ENCODE measurements around the gene PLXND1. TPM values are rescaled to one million over a fixed set of nuclear protein-coding genes. Genes with fewer than 3 reads are reported as not detected.

Gene PLXND1
- total RNA-seq, 1 donor from 2014 or later, result 1,753 TPM

- Mint-ChIP-seq H3K36me3 (ENCODE audit: low read depth, unreplicated experiment) (peaks cover 35% of the 10 kb centered on the region), H3K4me3 (ENCODE audit: unreplicated experiment) (no peak overlapping the region), H3K9me3 (ENCODE audit: unreplicated experiment) (no peaks in the 10 kb centered on the region), H3K27ac (ENCODE audit: unreplicated experiment) (no peak overlapping the region), H3K4me1 (ENCODE audit: unreplicated experiment) (peaks cover 15% of the 10 kb centered on the region), H3K27me3 (ENCODE audit: unreplicated experiment) (peaks cover 51% of the 10 kb centered on the region)
- TF ChIP-seq, protein P1, sequence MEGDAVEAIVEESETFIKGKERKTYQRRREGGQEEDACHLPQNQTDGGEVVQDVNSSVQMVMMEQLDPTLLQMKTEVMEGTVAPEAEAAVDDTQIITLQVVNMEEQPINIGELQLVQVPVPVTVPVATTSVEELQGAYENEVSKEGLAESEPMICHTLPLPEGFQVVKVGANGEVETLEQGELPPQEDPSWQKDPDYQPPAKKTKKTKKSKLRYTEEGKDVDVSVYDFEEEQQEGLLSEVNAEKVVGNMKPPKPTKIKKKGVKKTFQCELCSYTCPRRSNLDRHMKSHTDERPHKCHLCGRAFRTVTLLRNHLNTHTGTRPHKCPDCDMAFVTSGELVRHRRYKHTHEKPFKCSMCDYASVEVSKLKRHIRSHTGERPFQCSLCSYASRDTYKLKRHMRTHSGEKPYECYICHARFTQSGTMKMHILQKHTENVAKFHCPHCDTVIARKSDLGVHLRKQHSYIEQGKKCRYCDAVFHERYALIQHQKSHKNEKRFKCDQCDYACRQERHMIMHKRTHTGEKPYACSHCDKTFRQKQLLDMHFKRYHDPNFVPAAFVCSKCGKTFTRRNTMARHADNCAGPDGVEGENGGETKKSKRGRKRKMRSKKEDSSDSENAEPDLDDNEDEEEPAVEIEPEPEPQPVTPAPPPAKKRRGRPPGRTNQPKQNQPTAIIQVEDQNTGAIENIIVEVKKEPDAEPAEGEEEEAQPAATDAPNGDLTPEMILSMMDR (IDR thresholded peaks at IDR 0.05; ENCODE audit: unreplicated experiment), result no peak
- no peak for DNase-seq (ENCODE audit: low spot score)
Observed at GRCh38 chr3:129562803-129563202, 43.7 kb downstream of the PLXND1 start.

GRCh38 chr3:129561619-129562248, 44.7 kb downstream of the PLXND1 start:
- Mint-ChIP-seq H3K27ac (ENCODE audit: unreplicated experiment) (peak overlapping the region; percentile 24), H3K9me3 (ENCODE audit: unreplicated experiment) (no peaks in the 10 kb centered on the region), H3K4me1 (ENCODE audit: unreplicated experiment) (peaks cover 17% of the 10 kb centered on the region), H3K4me3 (ENCODE audit: unreplicated experiment) (no peak overlapping the region), H3K27me3 (ENCODE audit: unreplicated experiment) (peaks cover 55% of the 10 kb centered on the region), H3K36me3 (ENCODE audit: low read depth, unreplicated experiment) (peaks cover 43% of the 10 kb centered on the region)
- no peak for DNase-seq (ENCODE audit: low spot score)
- TF ChIP-seq, protein P1 (IDR thresholded peaks at IDR 0.05; ENCODE audit: unreplicated experiment), result no peak

DNA sequence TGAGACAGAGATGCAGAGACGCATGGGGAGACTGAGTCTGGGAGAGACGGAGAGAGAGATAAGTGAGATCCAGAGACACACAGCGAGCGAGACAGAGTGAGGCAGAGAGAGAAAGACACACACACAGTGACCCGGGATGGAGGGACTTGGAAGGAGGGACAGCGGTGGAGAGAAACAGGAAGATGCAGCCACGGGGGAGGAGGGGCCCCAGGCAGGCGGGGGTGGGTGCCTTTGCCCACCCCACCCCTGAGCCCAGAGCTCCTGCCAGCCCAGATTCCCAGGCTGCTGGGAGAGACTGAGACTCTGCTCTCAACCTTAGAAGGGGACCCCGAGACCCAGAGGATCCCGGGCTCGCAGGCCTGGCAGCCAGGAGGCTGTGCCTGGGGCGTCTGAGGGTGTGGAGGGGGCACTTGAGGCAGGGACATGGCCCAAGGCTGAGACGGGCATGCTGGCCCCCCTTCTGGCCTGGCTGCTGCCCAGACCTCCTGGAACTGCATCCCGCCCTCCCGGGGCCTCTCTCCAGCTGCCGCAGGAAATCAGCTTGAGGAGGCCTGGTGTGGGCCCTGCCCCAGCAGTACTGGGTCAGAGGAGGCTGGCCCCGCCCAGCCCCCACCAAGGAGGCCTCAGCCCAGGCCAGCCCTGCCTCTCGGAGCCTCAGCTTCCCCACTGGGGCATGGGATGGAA, 45.4 kb downstream of the PLXND1 start:
- H3K4me1 Mint-ChIP-seq (ENCODE audit: unreplicated experiment), result peaks cover 16% of the 10 kb centered on the region
- no peaks in the 10 kb centered on the region for H3K9me3 Mint-ChIP-seq (ENCODE audit: unreplicated experiment)
- H3K36me3 Mint-ChIP-seq (ENCODE audit: low read depth, unreplicated experiment), result peaks cover 41% of the 10 kb centered on the region
- peak overlapping the region; percentile 87 for H3K4me3 Mint-ChIP-seq (ENCODE audit: unreplicated experiment)
- peak overlapping the region; percentile 68 for H3K27ac Mint-ChIP-seq (ENCODE audit: unreplicated experiment)
- peaks cover 52% of the 10 kb centered on the region for H3K27me3 Mint-ChIP-seq (ENCODE audit: unreplicated experiment)
- TF ChIP-seq, protein P1 (IDR thresholded peaks at IDR 0.05; ENCODE audit: unreplicated experiment), result no peak
- DNase-seq (ENCODE audit: low spot score), result no peak

GRCh38 chr3:129560269-129560787, 46.1 kb downstream of the PLXND1 start:
- no peaks in the 10 kb centered on the region for H3K9me3 Mint-ChIP-seq (ENCODE audit: unreplicated experiment)
- H3K27ac Mint-ChIP-seq (ENCODE audit: unreplicated experiment), result peak overlapping the region; percentile 68
- peak overlapping the region; percentile 87 for H3K4me3 Mint-ChIP-seq (ENCODE audit: unreplicated experiment)
- TF ChIP-seq, protein P1 (IDR thresholded peaks at IDR 0.05; ENCODE audit: unreplicated experiment), result no peak
- H3K4me1 Mint-ChIP-seq (ENCODE audit: unreplicated experiment), result peaks cover 16% of the 10 kb centered on the region
- H3K27me3 Mint-ChIP-seq (ENCODE audit: unreplicated experiment), result peaks cover 49% of the 10 kb centered on the region
- no peak for DNase-seq (ENCODE audit: low spot score)
- H3K36me3 Mint-ChIP-seq (ENCODE audit: low read depth, unreplicated experiment), result peaks cover 36% of the 10 kb centered on the region

DNA sequence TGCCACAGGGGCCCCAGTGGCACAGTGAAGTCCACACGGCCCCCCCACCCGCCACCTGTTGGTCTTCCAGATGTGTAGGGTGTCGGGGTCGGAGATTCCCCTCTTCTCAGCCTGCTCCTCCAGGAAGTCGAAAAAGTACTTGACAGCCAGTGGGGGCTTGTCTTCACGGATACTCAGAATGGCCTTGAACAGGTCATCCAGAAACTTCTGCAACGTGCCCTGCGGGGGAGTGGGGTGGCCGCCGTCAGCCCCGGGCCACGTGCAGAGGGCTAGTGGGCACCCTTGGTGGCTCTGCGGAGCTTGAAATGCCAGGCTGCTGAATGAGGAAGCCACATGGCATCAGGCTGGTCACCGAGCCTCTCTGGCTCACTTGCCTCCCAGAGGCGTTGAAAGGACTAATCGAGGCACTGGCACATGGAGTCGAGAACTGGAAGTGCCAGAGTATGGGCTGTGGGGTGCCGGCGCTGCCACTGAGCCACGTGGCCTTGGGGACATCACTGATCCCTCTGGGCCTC, 46.9 kb downstream of the PLXND1 start:
- no peak overlapping the region for H3K27ac Mint-ChIP-seq (ENCODE audit: unreplicated experiment)
- TF ChIP-seq, protein P1 (IDR thresholded peaks at IDR 0.05; ENCODE audit: unreplicated experiment), result no peak
- peaks cover 45% of the 10 kb centered on the region for H3K27me3 Mint-ChIP-seq (ENCODE audit: unreplicated experiment)
- H3K9me3 Mint-ChIP-seq (ENCODE audit: unreplicated experiment), result no peaks in the 10 kb centered on the region
- no peak for DNase-seq (ENCODE audit: low spot score)
- peaks cover 17% of the 10 kb centered on the region for H3K4me1 Mint-ChIP-seq (ENCODE audit: unreplicated experiment)
- peaks cover 40% of the 10 kb centered on the region for H3K36me3 Mint-ChIP-seq (ENCODE audit: low read depth, unreplicated experiment)
- H3K4me3 Mint-ChIP-seq (ENCODE audit: unreplicated experiment), result no peak overlapping the region
